Ramos (cell line): ENCODE results near the gene KNTC1.
"Not testable (repeated sequence)": the region's sequence is repeated elsewhere in the genome, so short reads cannot be mapped to it uniquely, and the experiment has no call there.

Experiments used
- in situ Hi-C: fragments of 300-500 bp; cut with MboI; formaldehyde crosslinking; loops from one replicate; pipeline ENCODE4 v1.14.3; 2022; ENCODE audit warnings: low sequenced_read_pairs; ENCODE audit not compliant: unreplicated experiment

The KNTC1 gene

DNA sequence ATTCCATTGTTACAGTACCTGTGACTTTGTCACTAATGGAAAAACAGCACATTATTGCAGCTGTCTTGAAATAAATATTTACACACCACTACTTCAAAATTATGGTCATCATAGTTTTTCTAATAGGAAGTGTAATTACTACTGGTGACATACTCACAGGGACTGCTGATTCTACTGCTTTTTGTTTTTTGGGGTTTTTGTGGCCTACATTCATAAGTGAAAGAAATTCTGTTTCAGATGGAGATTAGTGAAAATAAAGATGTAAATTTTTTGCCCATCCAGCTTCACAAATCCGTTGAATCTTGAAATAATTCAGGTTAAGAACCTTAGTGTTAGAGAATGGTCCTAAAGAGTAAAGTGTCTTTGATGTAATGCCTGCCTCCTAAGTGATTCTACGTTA lies 17.5 kb downstream of the KNTC1 start:
- in situ Hi-C loops, result no loop called here

DNA sequence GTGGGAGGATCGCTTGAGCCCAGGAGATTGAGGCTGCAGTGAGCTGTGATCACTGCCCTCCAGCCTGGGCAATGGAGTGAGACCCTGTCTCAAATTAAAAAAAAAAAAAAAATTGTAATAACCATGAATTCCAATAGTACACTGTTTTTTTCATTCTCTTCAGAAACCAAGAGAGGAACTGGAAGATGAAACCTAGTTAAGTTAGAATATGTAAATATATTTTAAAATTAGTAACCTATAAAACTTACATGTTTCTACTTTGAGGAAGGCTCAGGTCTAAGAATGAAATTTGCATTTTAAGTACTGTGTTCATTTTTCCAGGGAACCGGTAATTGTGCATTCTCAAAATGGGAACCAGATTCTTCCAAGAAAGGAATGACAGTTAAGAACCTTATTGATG lies 18.8 kb downstream of the KNTC1 start:
- in situ Hi-C loops, result no loop called here

DNA sequence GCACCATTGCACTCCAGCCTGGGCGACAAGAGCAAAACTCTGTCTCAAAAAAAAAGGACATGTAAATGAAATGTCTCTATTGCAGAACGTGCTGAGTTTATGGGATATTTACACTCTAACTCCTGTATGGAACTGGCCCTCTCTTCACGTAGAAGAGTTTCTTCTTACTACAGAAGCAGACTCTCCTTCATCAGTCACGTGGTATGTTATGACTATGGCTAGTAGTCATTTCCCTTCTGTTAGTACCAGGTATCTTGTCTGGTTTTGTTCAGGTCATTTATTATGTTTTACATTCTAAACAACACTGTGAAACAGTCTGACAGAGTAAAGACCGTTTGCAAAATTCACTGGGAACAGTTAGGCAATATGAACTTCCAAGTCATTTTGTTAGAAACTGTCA lies 20.3 kb downstream of the KNTC1 start:
- in situ Hi-C loops, result no loop called here

DNA sequence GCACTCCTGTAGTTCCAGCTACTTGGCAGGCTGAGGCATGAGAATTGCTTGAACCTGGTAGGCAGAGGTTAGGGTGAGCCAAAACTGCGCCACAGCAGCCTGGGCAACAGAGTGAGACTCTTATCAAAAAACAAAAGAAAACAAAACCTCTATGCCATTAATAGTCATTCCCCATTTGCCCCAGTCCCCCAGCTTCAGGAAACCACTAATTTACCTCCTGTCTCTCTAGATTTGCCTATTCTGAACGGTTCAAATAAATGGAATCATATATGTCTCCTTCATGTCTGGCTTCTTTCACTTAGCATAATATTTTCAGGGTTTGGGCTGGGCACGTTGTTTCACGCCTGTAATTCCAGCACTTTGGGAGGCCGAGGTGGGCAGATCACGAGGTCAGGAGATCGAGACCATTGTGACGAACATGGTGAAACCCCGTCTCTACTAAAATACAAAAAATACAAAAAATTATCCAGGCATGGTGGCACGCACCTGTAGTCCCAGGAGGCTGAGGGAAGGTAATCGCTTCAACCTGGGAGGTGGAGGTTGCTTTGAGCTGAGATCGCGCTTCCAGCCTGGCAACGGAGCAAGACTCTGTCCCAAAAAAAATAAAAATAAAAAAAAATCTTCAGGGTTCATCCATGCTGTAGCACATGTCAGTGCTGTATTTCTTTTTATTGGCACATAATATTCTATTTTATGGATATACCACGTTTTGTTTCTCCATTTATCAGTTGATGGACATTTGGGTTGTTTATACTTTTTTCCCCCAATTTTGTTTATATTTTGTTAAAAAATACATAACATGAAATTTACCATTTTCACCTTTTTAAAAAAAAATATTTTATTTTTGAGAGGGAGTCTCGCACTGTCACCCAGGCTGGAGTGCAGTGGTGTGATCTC lies 31.9 kb downstream of the KNTC1 start:
- in situ Hi-C loops, result no loop called here

DNA sequence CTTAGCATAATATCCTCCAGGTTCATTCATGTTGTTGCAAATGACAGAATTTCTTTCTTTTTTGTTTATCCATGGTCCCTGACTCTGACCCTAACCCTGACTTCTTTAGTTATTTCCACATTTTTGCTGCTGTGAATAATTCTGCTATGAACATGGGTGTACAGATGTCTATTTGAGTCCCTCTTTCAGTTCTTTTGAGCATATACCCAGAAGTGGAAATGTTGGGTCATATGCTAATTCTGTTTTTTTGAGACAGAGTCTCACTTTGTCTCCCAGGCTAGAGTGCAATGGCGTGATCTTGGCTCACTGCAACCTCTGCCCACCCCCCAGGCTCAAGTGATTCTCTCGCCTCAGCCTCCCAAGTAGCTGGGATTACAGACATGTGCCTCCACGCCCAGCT lies 33.1 kb downstream of the KNTC1 start:
- in situ Hi-C loops, result no loop called here

DNA sequence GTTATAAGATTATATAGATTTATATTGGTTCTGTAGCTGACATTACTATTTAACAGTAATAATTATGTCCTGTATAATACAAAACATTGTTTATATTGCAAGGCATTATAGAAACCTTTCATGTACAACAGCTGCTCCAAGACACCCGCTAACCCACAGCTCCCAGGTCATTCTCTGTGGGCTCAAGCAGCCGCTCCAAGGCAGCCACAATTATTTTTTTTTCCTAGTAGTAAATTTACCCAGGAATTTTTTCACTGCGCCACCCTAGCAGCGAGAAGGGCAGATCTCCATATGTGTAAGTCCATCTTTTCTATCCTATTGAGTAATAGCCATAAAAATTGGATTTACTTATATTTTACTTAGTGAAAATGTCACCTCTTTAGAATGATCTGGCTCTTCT lies 36.3 kb downstream of the KNTC1 start:
- in situ Hi-C loops, result no loop called here

DNA sequence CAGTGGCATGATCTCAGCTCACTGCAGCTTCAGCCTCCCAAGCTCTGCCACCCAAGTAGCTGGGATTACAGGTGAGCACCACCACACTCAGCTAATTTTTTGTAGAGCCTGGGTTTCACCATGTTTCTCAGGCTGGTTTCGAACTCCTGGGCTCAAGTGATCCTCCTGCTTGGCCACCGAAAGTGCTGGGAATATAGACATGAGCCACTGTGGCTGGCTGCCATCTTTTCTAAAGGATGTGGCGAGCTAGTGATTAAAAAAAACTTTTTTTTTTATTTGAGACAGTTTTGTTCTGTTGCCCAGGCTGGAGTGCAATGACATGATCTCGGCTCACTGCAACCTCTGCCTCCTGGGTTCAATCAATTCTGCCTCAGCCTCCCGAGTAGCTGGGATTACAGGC lies 39.8 kb downstream of the KNTC1 start:
- in situ Hi-C loops, result not testable (repeated sequence)

DNA sequence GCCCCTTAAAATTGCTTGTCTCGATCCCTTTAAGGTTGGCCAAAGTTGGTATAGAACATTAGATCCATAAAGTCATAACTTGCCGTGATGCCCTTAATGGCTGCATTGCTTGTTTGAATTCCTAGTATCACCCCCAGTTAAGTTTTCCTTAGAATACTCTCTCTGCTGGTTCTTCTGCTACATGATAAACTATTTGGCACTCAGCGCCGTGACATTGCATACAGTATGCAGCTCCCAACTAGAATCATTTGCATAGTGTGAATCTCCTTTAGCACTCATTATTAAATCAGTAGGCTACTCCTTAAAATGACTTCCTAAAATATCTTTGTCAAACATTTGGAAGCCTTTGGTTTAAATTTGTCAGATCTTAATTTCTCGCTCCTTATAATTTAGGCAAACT lies 42.2 kb downstream of the KNTC1 start:
- in situ Hi-C loops, result no loop called here

DNA sequence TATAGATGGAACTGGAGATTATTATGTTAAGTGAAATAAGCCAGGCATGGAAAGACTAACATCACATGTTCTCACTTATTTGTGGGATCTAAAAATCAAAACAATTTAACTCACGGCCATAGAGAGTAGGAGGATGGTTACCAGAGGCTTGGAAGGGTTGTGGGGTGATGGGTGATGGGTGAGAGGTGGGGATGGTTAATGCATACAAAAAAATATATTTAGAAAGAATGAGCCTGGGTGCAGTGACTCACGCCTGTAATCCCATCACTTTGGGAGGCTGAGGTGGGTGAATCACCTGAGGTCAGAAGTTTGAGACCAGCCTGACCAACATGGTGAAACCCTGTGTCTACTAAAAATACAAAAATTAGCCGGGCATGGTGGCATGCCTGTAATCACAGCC lies 43.0 kb downstream of the KNTC1 start:
- in situ Hi-C loops, result not testable (repeated sequence)

DNA sequence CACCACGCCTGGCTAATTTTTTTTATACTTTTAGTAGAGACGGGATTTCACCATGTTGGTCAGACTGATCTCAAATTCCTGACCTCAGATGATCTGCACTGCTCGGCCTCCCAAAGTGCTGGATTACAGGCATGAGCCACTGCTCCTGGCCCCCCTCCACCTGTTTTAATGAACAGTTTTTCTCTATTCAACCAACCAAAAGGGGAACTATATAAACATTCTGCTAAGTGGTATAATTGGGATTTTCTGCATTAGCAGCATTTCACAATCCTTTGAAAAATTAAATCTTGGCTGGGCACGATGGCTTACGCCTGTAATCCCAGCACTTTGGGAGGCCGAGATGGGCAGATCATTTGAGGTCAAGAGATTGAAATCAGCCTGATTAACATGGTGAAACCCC lies 44.8 kb downstream of the KNTC1 start:
- in situ Hi-C loops, result no loop called here

DNA sequence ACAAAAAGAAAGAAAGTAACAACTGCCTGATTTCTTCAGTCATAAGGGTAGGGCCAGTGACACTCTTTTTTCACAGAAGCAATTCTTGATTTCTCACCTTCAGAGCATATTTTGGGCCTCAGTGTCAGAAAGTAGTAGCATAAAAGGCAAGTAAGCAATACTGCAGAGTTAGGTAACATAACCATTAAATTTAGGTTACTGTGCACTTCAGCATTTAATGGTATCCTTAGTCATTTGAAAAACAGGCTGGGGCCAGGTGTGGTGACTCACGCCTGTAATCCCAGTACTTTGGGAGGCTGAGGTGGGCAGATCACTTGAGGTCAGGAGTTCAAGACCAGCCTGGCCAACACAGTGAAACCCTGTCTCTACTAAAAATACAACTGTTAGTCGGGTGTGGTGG lies 56.2 kb downstream of the KNTC1 start:
- in situ Hi-C loops, result not testable (repeated sequence)

DNA sequence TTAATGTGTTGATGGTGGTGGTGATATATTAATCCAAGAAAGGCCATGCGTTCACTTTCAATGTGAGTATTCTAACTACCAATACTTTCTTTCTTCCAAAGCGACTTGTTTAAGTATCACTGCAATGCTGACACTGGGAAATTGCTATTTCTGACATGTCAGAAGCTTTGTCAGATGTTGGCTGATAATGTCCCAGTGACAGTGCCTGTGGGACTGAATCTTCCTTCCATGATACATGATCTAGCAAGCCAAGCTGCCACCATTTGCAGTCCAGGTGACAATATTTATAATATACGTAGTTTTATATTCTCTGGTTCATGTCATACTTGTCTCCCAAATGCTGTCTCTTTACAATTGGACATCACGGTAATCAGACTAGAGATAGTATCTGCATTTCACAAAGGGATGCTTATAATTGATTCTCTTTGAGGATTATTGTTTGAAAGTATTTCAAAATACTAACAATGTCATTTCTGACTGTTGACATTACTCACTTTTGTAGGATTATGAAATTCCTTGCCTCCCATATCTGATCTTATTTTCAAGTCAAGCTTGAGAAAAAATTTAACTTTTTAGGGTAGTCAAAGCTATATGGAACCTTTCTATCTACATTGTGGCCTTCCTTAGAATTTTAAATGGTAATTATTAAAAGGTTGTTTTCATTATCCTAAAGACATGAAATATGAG lies 57.3 kb downstream of the KNTC1 start:
- in situ Hi-C loops, result no loop called here

DNA sequence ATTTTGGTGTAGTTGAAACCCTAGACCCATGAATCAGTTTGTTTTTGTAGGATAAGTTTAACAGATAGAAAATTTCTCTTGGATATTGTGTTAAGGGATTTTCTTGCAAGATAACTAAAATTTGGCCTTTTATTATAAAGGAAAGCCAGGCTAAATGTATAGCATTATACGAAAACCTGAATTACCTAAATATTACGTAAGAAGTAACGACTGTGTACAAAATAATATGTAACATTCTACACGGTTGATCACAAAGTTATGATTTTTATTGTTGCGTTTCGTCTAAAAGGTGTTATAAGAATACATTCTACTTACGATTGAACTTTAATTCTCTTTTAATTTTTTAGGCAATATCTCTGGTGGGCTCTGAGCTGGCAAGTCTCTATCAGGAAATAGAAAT lies 63.9 kb downstream of the KNTC1 start:
- in situ Hi-C loops, result no loop called here

DNA sequence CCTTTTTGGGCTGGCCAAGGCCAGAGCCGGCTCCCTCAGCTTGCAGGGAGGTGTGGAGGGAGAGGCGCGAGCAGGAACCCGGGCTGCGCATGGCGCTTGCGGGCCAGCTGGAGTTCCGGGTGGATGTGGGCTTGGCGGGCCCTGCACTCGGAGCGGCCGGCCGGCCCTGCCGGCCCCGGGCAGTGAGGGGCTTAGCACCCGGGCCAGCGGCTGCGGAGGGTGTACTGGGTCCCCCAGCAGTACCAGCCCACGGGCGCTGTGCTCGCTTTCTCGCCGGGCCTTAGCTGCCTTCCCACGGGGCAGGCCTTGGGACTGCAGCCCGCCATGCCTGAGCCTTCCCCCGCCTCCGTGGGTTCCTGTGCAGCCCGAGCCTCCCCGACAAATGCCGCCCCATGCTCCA lies 64.9 kb downstream of the KNTC1 start:
- in situ Hi-C loops, result not testable (repeated sequence)

DNA sequence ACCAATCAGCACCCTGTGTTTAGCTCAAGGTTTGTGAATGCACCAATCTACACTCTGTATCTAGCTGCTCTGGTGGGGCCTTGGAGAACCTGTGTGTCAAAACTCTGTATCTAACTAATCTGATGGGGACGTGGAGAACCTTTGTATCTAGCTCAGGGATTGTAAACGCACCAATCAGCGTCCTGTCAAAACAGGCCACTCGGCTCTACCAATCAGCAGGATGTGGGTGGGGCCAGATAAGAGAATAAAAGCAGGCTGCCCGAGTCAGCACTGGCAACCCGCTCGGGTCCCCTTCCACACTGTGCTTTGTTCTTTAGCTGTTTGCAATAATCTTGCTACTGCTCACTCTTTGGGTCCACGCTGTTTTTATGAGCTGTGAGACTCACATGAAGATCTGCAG lies 65.5 kb downstream of the KNTC1 start:
- in situ Hi-C loops, result not testable (repeated sequence)

DNA sequence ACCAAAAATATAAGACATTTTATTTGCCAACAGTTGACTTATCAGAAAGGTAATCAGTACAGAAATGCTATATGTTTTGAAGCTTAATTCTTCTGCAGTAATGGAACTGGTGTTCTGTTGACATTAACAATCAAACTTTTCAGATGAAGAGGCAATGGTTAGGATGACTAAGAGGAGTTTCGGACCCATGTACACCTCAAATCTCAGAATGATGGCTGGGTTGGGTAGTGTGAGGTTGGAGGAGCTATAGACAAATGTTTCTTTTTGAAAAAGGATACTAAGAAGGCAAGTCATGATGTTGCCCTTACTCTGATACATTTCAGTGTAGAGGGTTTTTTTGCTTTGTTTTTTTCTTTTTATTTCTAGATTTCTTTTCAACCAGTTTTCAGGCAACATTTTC lies 66.9 kb downstream of the KNTC1 start:
- in situ Hi-C loops, result no loop called here

DNA sequence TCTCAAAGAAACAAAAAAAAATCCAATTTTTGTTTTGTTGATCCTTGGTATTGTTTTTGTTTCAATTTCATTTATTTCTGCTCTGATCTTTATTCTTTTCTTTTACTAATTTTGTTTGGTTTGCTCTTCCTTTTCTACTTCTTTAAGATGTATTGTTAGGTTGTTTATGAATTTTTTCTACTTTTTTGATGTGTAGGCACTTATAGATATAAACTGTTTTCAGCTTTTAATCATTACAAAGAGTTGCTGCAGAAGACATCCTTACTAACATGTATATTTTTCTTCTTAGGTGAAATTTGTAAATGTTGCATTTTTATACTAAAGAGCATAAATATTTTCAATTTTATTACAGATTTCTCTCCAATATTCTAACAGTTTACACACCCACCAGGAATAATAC lies 69.8 kb downstream of the KNTC1 start:
- in situ Hi-C loops, result no loop called here

DNA sequence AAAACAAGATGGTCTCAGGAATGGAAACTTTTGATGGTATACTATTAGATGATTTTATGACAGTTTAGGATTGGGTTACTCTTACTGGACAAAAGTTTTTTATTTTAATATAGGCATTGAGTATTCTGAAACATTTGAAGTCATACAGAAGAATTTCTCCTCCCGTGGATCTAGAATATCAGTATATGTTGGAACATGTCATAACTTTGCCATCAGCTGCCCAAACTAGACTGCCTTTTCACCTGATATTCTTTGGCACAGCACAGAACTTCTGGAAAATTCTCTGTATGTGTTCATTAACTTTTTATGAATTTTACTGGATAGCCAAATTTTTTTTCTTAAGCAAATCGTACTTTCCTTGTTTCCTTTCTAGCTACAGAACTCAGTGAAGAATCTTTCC lies 75.4 kb downstream of the KNTC1 start:
- in situ Hi-C loops, result no loop called here

DNA sequence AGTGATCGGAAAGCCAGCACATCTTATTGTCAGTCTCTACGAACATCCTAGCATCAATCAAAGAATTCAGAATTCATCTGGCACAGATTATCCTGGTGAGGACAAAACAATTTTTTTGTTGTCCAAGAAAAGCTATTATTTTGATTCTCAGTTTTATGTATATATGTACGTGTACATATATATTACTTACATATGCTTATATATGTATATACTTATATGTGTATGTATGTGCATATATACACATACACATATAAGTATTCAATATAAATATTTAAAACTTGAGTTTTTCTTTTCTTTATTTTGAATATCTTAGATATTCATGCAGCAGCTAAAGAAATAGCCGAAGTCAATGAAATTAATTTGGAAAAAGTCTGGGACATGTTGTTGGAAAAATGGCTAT lies 77.9 kb downstream of the KNTC1 start:
- in situ Hi-C loops, result no loop called here

DNA sequence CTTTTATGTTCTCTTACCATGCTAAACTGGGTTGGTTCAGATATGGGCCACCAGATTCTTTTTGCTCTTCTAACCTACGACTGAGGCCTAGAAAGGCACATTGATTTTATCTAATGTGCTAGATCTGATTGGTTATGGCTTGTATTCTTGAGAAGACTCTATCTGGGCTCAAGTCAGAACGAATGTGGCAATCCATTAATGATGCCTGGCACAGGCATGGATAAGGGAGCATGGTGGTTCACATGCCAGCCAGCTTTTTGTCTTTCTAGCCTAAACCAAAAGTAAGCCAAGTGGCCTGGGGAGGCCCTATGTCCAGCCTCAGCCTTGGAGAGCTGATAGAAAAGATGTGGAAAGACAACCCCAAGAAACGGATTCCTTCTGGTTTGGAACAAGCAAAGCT lies 82.7 kb downstream of the KNTC1 start:
- in situ Hi-C loops, result no loop called here

DNA sequence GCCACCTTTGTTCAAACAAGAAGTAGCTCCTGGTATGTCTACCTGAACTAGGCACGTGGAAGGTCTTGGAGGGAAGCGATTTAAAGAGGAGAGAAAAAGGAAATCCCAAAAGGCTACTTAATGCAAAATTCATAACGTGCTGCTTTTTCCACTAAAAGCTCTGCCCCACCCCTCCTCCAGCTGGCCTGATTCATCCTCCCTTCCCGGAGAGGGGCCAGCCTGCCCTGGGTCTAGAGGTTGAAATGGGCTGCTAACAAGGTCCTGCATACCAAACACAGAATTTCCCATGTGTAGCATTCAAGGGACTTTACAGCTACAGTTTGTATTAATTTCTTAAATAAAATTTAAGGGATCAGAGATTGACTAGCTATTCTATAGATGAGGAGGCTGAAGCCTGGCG lies 83.2 kb downstream of the KNTC1 start:
- in situ Hi-C loops, result no loop called here

DNA sequence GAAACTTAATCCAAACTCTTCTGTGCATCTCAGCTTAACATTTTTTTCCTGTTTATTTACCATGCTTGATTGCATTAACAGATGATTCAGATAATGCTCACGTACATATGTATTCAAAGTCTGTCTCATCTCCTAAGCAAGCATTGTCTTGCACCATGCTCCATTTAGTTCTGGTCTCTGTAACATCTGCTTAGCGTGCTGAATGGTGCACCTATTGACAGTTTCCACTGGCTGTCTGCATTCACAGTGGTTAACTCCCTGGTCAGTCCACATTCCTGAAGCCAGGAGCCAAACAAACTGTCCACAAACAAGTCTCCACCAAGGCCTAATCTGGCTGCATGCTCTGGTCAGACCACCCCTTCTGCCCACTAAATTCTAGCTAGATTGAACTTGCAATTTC lies 83.9 kb downstream of the KNTC1 start:
- in situ Hi-C loops, result no loop called here
